GM12878 (cell line): ENCODE measurements around the gene STBD1. TPM values are rescaled to one million over a fixed set of nuclear protein-coding genes. Genes with fewer than 3 reads are reported as not detected.

Experiments used
- ATAC-seq: fragments of 200-7000 bp; cut with Tn5 transposase; 3 replicates; pipeline ENCODE4 v1.9.1; 2020; ENCODE audit warnings: mild to moderate bottlenecking, moderate library complexity
- BruUV-seq: library from RNA; stranded (reverse); fragments of 400-500 nt; replicated peaks from 2 replicates; lab custom pipeline; 2021; lab: Mats Ljungman, UMichigan
- CTCF ChIA-PET: fragments of 300-600 bp; sonication (Branson Sonifier 250); formaldehyde crosslinking; extraction: SDS; loops from one replicate; lab custom pipeline; 2021; ENCODE audit warnings: inconsistent platforms; lab: Yijun Ruan, JAX
- POLR2A ChIA-PET: fragments of 350-600 bp; formaldehyde crosslinking; extraction: SDS; loops from one replicate; lab custom pipeline; 2021; ENCODE audit warnings: inconsistent platforms; lab: Charles Lee
- RAD21 ChIA-PET: fragments of 300-600 bp; sonication (Branson Sonifier 250); formaldehyde crosslinking; loops from one replicate; lab custom pipeline; 2023; ENCODE audit warnings: antibody characterized with exemption; ENCODE audit not compliant: unreplicated experiment; lab: Charles Lee
- SMC1A ChIA-PET: fragments of 300-600 bp; sonication (Branson Sonifier 250); formaldehyde crosslinking; loops from one replicate; lab custom pipeline; 2023; ENCODE audit not compliant: unreplicated experiment, uncharacterized antibody; lab: Charles Lee
- DNase-seq: peaks from one replicate; pipeline ENCODE4 v3.0.0-alpha.2; 2011; ENCODE audit warnings: low read depth, low spot score
- FAIRE-seq: peaks from 3 replicates; lab custom pipeline; 2011; peaks lifted over from hg19 to GRCh38; lab: Jason Lieb, UNC
- H2AFZ ChIP-seq: 2 replicates; pipeline ENCODE4 v1.6.0; 2011; ENCODE audit warnings: low read depth, low read length, control low read depth; ENCODE audit not compliant: control insufficient read depth
- H3K27ac ChIP-seq: 2 replicates; pipeline ENCODE4 v1.5.1; 2011; ENCODE audit warnings: control low read depth; ENCODE audit not compliant: control insufficient read depth, insufficient read depth
- H3K27me3 ChIP-seq, 2 experiments: replicated peaks in 1 of 2; 2 replicates each; pipeline versions ENCODE4 v1.6.0 to v1.6.1; 2011; ENCODE audit warnings: low read length in 1 of 2; ENCODE audit not compliant: control insufficient read depth in 2 of 2, insufficient read depth in 2 of 2
- H3K36me3 ChIP-seq, 2 experiments: 2 replicates each; pipeline ENCODE4 v1.5.1; 2011; ENCODE audit warnings: low read length in 1 of 2; ENCODE audit not compliant: control insufficient read depth in 2 of 2, insufficient read depth in 2 of 2
- H3K4me1 ChIP-seq: 2 replicates; pipeline ENCODE4 v1.6.1; 2011; ENCODE audit warnings: mild to moderate bottlenecking, low read length, moderate library complexity, mixed read lengths; ENCODE audit not compliant: control insufficient read depth, insufficient read depth
- H3K4me2 ChIP-seq: 2 replicates; pipeline ENCODE4 v1.6.0; 2011; ENCODE audit warnings: control low read depth; ENCODE audit not compliant: control insufficient read depth, insufficient read depth
- H3K4me3 ChIP-seq: fragments of 200-600 bp; sonication (generic); 2 replicates; pipeline ENCODE4 v1.5.1; 2016
- H3K79me2 ChIP-seq: 2 replicates; pipeline ENCODE4 v1.6.0; 2011; ENCODE audit warnings: low read length; ENCODE audit not compliant: control insufficient read depth, insufficient read depth
- H3K9ac ChIP-seq: 2 replicates; pipeline ENCODE4 v1.8.0; 2011; ENCODE audit warnings: low read length, control low read depth, mixed read lengths; ENCODE audit not compliant: control insufficient read depth, insufficient read depth
- H3K9me3 ChIP-seq: replicated peaks from 3 replicates; pipeline ENCODE4 v1.5.1; 2011; ENCODE audit warnings: mild to moderate bottlenecking, low read length; ENCODE audit not compliant: control insufficient read depth, insufficient read depth
- H4K20me1 ChIP-seq: 2 replicates; pipeline ENCODE4 v1.6.0; 2011; ENCODE audit not compliant: control insufficient read depth, insufficient read depth
- ASH2L ChIP-seq: fragments of 300-600, 200-600 bp; sonication (generic); IDR thresholded peaks from 2 replicates; pipeline ENCODE4 v1.6.1; 2017; ENCODE audit warnings: low read depth, mild to moderate bottlenecking, borderline replicate concordance
- CTCF ChIP-seq, 3 experiments: IDR thresholded peaks in 2 of 3; conservative IDR thresholded peaks in 1 of 3; 2 replicates each; pipeline ENCODE4 v1.5.1; 2011; ENCODE audit warnings: low read depth in 3 of 3, low read length in 3 of 3, mild to moderate bottlenecking in 3 of 3, control low read depth in 2 of 3, moderate library complexity in 2 of 3, inconsistent platforms in 1 of 3, mixed read lengths in 1 of 3; ENCODE audit not compliant: control insufficient read depth in 2 of 3, insufficient read depth in 1 of 3; ENCODE audit errors: extremely low read depth in 1 of 3
- FOXK2 ChIP-seq: fragments of 450-650 bp; IDR thresholded peaks from 2 replicates; pipeline ENCODE4 v1.6.1; 2017; ENCODE audit warnings: mild to moderate bottlenecking, moderate library complexity
- JUNB ChIP-seq: IDR thresholded peaks from 2 replicates; pipeline ENCODE4 v1.6.1; 2016; ENCODE audit warnings: antibody characterized with exemption, mild to moderate bottlenecking
- KAT2A ChIP-seq: conservative IDR thresholded peaks from 2 replicates; pipeline ENCODE4 v1.6.1; 2011; ENCODE audit warnings: low read depth, low read length; ENCODE audit not compliant: control insufficient read depth
- MTA3 ChIP-seq: IDR thresholded peaks from 2 replicates; pipeline ENCODE4 v1.6.1; 2012; ENCODE audit warnings: low read length, inconsistent platforms, borderline replicate concordance
- RFX5 ChIP-seq: IDR thresholded peaks from 2 replicates; pipeline ENCODE4 v1.6.1; 2011; ENCODE audit warnings: low read depth, low read length, improper control_type of control experiment
- SIN3A ChIP-seq: IDR thresholded peaks from 2 replicates; pipeline ENCODE4 v1.6.1; 2012; ENCODE audit warnings: low read depth, low read length, improper control_type of control experiment
- STAT1 ChIP-seq: fragments of 450-650 bp; conservative IDR thresholded peaks from 2 replicates; pipeline ENCODE4 v1.6.1; 2014; ENCODE audit warnings: antibody characterized with exemption, mild to moderate bottlenecking
- WGBS: methylation state at CpG from one replicate; pipeline ENCODE4 v1.1.6; 2016; ENCODE audit warnings: low lambda C conversion rate; ENCODE audit not compliant: insufficient replicate concordance, insufficient coverage; ENCODE audit errors: missing lambda C conversion rate; 5-methylcytosine and 5-hydroxymethylcytosine counted together
- in situ Hi-C: fragments of 300-500 bp; cut with MboI; formaldehyde crosslinking; loops from 9 replicates; pipeline ENCODE4 v1.14.3; 2018; ENCODE audit warnings: mixed read lengths
- intact Hi-C: fragments of 100-400 bp; cut with micrococcal nuclease; formaldehyde crosslinking; loops from one replicate; pipeline ENCODE4 v1.14.2; 2022; ENCODE audit not compliant: unreplicated experiment
- polyA plus RNA-seq, 11 experiments: library from polyadenylated mRNA; depleted of rRNA in 4 of 11; unstranded in 6 of 11; stranded (reverse) in 5 of 11; fragments of >200 nt; fragmentation: Nextera tagmentation in 4 of 11; fragmentation: Illumina TruSeq in 1 of 11; extraction: Ambion mirVana in 4 of 11; extraction: Trizol in 1 of 11; gene quantifications; 1 replicate in 1 of 11; 2 replicates in 10 of 11; pipeline versions ENCODE4 v1.2.1 to v1.2.3, GENCODE V29; 2011 to 2016; ENCODE audit warnings: inconsistent platforms in 2 of 11, missing spikeins in 2 of 11, low read depth in 1 of 11
- total RNA-seq, 4 experiments: library from RNA; depleted of rRNA in 3 of 4; stranded (reverse); fragments of >200 nt in 3 of 4; fragmentation: Illumina TruSeq in 1 of 4; extraction: Trizol in 1 of 4; gene quantifications; 2 replicates each; pipeline versions ENCODE4 v1.2.1 to v1.2.3, GENCODE V29; 2013 to 2021
- TF ChIP-seq, protein P1 (sequence below): fragments of 150-350 bp; IDR thresholded peaks from 2 replicates; pipeline ENCODE4 v1.6.1; 2016; ENCODE audit warnings: low read depth, low read length
- TF ChIP-seq, protein P2 (sequence below): fragments of 450-650 bp; formaldehyde crosslinking; IDR thresholded peaks from 2 replicates; pipeline ENCODE4 v1.5.0; 2022; ENCODE audit warnings: mild to moderate bottlenecking, missing genetic modification characterization
- TF ChIP-seq, protein P3 (sequence below): IDR thresholded peaks from 2 replicates; pipeline ENCODE4 v1.6.1; 2012; ENCODE audit warnings: low read length, inconsistent platforms

Gene STBD1
- total and polyA plus RNA-seq, 10 of the 15 experiments (the other 5 are each of a cell fraction or from before 2014, with no cell fraction given): 0.04 to 0.10 (median 0.05) TPM; not detected in 7

- Histone ChIP-seq H3K4me2 (no peak overlapping the region), H3K4me1 (no peaks in the 10 kb centered on the region), H4K20me1 (no peaks in the 10 kb centered on the region), H3K4me3 (no peak overlapping the region), H3K27ac (no peak overlapping the region), H3K36me3 (no peaks in the 10 kb centered on the region), H3K27me3 (peaks cover 0 to 7% of the 10 kb centered on the region in 2 experiments; a peak in 3 of 4 replicates), H3K9ac (no peak overlapping the region), H3K9me3 (no peaks in the 10 kb centered on the region), H2AFZ (no peak overlapping the region), H3K79me2 (no peaks in the 10 kb centered on the region)
- POLR2A ChIA-PET: no interaction called here
- WGBS: 12% methylated on average over 9 of the region's 9 CpGs
- DNase-seq (no peak), FAIRE-seq (peak; percentile 7), ATAC-seq (no peak)
- SMC1A ChIA-PET: interaction anchor here (1.7 kb wide), 1 partner anchor 11 kb away, joined by 3 read pairs; no protein-coding TSS in a partner anchor
- TF ChIP-seq FOXK2 (no peak), MTA3 (no peak), ASH2L (no peak), STAT1 (no peak), SIN3A (no peak), CTCF (IDR thresholded peaks at IDR 0.05 in 2 of 3, conservative IDR thresholded peaks at IDR 0.05 in 1 of 3; ENCODE audit: control insufficient read depth in 2 of 3, extremely low read depth in 1 of 3, insufficient read depth in 1 of 3, low read depth in 3 of 3, low read length in 3 of 3) (no peak), RFX5 (no peak), KAT2A (no peak), JUNB (no peak)
- TF ChIP-seq, protein P1, sequence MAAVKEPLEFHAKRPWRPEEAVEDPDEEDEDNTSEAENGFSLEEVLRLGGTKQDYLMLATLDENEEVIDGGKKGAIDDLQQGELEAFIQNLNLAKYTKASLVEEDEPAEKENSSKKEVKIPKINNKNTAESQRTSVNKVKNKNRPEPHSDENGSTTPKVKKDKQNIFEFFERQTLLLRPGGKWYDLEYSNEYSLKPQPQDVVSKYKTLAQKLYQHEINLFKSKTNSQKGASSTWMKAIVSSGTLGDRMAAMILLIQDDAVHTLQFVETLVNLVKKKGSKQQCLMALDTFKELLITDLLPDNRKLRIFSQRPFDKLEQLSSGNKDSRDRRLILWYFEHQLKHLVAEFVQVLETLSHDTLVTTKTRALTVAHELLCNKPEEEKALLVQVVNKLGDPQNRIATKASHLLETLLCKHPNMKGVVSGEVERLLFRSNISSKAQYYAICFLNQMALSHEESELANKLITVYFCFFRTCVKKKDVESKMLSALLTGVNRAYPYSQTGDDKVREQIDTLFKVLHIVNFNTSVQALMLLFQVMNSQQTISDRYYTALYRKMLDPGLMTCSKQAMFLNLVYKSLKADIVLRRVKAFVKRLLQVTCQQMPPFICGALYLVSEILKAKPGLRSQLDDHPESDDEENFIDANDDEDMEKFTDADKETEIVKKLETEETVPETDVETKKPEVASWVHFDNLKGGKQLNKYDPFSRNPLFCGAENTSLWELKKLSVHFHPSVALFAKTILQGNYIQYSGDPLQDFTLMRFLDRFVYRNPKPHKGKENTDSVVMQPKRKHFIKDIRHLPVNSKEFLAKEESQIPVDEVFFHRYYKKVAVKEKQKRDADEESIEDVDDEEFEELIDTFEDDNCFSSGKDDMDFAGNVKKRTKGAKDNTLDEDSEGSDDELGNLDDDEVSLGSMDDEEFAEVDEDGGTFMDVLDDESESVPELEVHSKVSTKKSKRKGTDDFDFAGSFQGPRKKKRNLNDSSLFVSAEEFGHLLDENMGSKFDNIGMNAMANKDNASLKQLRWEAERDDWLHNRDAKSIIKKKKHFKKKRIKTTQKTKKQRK: no peak
- TF ChIP-seq, protein P2, sequence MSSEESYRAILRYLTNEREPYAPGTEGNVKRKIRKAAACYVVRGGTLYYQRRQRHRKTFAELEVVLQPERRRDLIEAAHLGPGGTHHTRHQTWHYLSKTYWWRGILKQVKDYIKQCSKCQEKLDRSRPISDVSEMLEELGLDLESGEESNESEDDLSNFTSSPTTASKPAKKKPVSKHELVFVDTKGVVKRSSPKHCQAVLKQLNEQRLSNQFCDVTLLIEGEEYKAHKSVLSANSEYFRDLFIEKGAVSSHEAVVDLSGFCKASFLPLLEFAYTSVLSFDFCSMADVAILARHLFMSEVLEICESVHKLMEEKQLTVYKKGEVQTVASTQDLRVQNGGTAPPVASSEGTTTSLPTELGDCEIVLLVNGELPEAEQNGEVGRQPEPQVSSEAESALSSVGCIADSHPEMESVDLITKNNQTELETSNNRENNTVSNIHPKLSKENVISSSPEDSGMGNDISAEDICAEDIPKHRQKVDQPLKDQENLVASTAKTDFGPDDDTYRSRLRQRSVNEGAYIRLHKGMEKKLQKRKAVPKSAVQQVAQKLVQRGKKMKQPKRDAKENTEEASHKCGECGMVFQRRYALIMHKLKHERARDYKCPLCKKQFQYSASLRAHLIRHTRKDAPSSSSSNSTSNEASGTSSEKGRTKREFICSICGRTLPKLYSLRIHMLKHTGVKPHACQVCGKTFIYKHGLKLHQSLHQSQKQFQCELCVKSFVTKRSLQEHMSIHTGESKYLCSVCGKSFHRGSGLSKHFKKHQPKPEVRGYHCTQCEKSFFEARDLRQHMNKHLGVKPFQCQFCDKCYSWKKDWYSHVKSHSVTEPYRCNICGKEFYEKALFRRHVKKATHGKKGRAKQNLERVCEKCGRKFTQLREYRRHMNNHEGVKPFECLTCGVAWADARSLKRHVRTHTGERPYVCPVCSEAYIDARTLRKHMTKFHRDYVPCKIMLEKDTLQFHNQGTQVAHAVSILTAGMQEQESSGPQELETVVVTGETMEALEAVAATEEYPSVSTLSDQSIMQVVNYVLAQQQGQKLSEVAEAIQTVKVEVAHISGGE (CRISPR knock-in tag): no peak
- TF ChIP-seq, protein P3, sequence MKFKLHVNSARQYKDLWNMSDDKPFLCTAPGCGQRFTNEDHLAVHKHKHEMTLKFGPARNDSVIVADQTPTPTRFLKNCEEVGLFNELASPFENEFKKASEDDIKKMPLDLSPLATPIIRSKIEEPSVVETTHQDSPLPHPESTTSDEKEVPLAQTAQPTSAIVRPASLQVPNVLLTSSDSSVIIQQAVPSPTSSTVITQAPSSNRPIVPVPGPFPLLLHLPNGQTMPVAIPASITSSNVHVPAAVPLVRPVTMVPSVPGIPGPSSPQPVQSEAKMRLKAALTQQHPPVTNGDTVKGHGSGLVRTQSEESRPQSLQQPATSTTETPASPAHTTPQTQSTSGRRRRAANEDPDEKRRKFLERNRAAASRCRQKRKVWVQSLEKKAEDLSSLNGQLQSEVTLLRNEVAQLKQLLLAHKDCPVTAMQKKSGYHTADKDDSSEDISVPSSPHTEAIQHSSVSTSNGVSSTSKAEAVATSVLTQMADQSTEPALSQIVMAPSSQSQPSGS: no peak
- CTCF ChIA-PET: no interaction called here
- RAD21 ChIA-PET: no interaction called here
- intact Hi-C loops (no loop called here), in situ Hi-C loops (no loop called here)
- no TSS peak for BruUV-seq
Measured at GRCh38 chr4:76276813-76277212, 29.7 kb upstream of the STBD1 start.
